NK-92 (cell line): ENCODE measurements around the gene PTPRN2.

Experiments used
- DNase-seq: peaks from one replicate; lab custom pipeline; 2025; ENCODE audit not compliant: unreplicated experiment; lab: John Stamatoyannopoulos, UW

Gene PTPRN2

DNA sequence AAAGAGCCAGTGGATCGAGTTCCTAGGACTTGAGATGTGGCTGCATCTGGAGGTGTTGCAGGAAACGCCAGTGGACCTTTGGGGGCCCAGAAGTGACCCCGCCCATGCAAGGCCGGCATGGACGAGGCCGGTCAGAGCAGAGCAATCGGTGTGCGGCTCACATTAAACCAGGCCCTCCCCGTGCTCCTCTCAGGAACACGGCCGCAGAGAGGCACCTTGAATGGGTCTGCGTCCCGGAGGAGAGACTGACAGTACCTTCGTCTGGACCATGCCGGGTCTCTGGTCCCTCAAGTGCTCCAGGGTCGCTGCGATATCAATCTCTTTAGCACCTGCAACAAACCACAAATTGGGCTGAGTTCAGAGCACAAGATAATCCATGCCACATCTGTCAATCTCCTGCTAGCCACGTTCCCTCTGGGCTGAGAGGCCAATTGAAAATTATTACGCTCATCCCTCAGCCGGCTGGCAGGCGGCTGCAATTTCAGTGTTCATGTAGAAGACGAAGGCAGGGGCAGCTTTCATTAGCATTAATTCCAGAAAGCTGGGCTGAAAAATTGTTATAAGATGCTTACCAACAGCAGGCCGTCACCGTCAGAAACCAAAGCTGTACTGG is 1038.8 kb downstream of the PTPRN2 start:
- no peak for DNase-seq

- DNase-seq = no peak
Measured at GRCh38 chr7:157547611-157548010, 1040.0 kb downstream of the PTPRN2 start.

- no peak for DNase-seq
Measured at GRCh38 chr7:157547102-157547501, 1040.5 kb downstream of the PTPRN2 start.

DNA sequence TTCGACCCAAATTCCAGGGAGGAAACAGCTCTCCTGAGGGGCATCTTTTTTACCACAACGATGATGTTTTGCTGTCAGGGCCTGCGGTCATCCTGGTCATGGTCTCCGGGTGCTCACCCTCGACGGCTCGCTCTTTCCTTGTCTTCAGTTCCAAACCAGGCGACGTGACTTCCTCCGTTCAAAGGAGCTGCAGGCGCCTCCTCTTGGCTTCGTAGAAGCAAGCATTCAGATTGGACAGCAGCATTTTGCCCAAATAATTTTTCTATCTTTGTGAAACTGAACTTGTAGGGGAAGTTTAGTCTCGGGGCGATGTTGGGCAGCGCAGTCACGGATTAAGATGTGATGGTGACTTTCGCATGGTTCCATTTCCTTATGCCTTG is 1042.0 kb downstream of the PTPRN2 start:
- DNase-seq = no peak

- no peak for DNase-seq
Measured at GRCh38 chr7:157544980-157545680, 1042.5 kb downstream of the PTPRN2 start.

DNA sequence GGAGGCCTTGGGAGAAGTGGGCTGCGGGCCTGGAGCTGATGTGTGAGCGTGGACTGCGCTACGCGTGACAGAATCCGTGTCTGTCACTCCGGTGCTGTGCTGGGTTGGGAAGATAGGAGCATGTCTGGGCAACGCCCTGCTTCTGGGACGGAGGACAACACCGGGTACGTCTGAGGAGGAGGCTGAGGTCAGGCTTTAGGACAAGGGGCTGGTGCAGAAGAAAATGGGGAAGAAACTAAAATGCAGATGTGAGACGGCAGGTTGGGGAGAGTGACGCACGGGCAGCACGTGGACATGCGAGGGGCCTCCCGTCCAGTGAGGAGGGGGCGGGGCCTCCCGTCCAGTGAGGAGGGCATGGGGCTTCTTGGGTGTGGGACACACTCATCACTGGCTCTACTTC is 1043.4 kb downstream of the PTPRN2 start:
- DNase-seq = no peak

- no peak for DNase-seq
Measured at GRCh38 chr7:157543791-157544190, 1043.8 kb downstream of the PTPRN2 start.

- no peak for DNase-seq
Measured at GRCh38 chr7:157543276-157543675, 1044.3 kb downstream of the PTPRN2 start.

GRCh38 chr7:157542068-157543021 is 1045.3 kb downstream of the PTPRN2 start:
- no peak for DNase-seq

DNA sequence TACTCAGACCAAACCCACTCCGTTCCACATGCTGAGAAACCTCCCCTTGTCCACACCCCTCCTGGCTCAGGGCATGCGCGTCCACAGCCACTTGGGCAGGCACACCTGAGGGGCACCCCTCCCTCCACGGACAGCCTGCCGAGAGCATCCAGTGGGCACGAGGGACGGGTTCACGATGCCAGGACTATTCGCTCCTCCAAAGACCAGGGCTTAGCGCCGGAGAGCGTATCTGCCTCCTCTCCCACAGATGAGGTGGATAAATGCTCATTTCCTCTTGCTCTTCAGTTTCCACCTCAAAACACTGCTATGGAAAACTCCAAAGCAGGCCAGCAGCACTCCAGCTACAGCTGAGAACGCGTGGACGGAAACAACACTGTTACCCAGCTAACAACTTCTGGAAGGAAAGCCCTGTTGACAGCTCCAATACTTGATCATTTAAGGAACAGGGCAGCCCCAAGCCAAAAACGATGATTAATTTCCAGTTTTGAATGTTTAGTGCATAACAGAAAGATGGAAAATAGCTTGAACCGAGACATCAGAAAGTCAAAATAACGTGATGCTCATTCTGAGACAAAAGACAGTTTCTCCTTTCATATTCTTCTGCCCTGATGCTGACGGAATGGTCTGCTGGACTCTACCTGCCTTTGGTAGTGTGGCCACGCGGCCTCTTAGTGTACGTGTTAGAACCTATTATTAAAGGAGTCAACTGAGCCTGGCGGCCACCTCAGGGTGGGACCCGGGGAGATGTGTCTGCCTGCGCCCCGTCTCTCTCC is 1046.1 kb downstream of the PTPRN2 start:
- DNase-seq = no peak

DNA sequence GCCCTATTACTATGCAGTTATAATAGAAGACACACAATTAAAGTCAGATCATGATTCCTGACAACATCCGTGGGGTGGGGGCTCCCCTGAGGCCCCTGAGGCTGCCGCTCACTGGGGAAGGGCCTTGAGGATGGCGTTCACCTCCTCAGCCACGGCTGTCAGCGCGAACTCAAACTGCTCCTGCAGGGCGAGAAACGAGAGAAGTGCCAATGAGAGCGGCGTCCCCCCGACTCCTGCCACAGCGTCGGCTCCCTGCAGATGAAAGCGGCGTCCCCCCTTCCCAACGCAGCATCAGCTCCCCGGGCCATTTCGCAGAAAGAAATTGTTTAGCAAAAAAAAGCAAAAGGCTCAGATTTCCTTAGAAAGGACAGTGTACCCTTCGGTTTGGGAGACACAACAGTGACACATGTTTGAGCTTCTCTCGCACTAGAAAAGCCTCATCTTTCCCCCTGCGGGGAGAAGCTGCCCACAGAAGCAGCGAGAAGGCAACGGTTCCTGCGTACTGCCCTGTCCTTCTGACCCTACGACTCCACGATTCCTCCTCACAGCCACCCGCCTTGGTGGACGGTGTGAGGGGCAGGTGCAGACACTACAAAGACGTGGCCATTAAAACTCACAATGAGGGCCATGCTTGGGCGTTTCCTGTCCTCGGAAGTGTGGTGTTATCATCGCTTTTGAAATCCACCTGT is 1046.9 kb downstream of the PTPRN2 start:
- DNase-seq = no peak

GRCh38 chr7:157540020-157540419 is 1047.6 kb downstream of the PTPRN2 start:
- no peak for DNase-seq

GRCh38 chr7:157539521-157539920 is 1048.1 kb downstream of the PTPRN2 start:
- no peak for DNase-seq

DNA sequence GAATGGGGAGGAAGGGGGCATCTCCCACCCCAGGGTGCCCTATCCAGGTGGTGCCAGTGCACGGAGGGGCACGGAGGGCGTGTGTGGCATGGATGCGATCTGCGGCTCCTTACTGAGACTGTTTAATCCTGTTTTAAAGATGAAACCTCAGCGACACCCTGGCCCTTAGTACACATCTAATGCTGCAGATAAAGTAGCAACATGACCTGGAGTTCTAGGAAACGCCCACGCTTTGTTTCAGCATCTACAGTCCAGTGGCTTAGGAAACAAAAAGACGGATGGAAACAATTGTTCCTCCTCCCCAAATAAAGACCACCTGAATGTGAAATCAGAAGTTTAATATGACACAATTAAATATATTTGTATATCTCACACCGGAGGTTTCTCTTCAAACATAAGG is 1048.9 kb downstream of the PTPRN2 start:
- DNase-seq = no peak

- no peak for DNase-seq
Measured at GRCh38 chr7:157538321-157538720, 1049.3 kb downstream of the PTPRN2 start.

DNA sequence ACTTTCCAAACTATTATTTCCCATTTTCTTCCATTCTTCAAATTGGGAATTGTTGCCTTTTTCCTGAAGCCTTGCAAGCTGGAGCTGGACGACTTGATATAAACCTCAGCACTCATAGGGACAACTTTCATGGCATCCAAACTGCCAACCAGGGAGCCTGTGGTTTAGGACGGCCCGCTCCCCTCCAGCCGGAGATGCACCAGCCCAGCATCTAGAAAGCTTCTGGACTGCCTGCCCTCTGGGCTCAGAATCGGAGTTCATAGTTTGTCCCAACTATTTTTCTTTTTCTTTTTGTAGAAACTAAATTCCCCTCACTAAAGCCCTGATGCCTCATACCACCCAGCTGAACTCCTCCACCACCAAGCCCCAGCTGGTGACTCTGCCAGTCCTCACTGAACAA is 1050.6 kb downstream of the PTPRN2 start:
- no peak for DNase-seq

DNA sequence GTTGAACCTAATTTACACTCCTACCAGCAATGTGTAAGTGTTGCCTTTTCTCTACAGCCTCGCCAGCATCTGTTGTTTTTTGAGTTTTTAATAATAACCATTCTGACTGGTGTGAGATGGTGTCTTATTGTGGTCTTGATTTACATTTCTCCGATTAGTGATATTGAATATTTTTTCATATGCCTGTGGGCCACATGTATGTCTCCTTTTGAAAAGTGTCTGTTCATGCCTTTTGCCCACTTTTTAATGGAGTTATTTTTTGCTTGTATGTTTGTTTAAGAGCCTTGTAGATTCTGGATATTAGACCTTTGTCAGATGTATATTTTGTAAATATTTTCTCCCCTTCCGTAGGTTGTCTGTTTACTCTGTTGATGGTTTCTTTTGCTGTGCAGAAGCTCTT is 1055.6 kb downstream of the PTPRN2 start:
- no peak for DNase-seq

DNA sequence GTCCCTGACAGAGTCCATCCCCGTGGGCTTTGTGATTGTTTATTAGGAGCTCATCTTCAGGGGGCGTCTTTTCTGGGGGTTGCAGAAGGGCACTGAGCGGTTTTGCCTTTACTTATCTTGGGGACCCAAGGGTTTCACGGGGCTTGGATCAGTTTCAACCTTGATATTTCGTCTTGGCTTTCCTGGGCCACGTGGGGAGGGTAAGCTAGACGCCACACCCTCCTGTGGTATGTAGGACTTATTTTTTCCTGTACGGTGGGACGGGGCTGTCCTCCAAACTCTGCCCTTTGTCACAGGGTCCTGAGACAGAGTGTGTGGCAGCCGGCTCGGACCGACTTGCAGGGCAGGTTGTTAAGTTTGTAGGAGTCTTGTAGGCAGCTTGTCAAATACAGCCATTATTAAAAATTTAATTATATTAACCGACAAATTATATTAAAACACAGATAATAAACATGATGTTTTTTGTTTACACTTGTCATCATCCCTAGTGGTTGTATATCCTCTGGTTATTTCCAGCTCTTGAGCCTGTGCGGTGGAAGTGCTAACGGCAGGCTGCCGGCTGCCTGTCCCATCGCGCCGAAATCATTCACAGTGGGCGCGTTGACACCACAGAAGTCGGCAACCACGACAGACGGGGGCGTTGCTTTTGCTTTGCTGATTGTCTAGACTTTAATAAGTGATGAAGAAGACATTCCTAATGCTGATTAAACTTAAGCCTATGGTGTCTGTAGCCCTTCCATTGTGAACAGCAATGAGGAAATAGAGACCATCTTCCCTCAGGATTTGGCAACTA is 1057.7 kb downstream of the PTPRN2 start:
- no peak for DNase-seq

GRCh38 chr7:157528785-157529341 is 1058.8 kb downstream of the PTPRN2 start:
- no peak for DNase-seq
